ENCODE results near the gene PSMB8.

The PSMB8 gene

GRCh38 chr6:32855467-32856174 is 11.8 kb upstream of the PSMB8 start:
- no peak for DNase-seq

GRCh38 chr6:32854376-32855178 is 10.7 kb upstream of the PSMB8 start:
- DNase-seq = peak; percentile 43

- peak; percentile 93 for DNase-seq
Measured at GRCh38 chr6:32853541-32854375, 9.9 kb upstream of the PSMB8 start, which contains the start of the genes PSMB9 and TAP1. Gene PSMB9 (plus strand): TSS chr6:32854192. CDS start chr6:32854230, 38 bp downstream. Gene TAP1 (minus strand): TSS chr6:32853704. CDS start chr6:32853636, 68 bp downstream.

- DNase-seq = peak; percentile 59
Measured at GRCh38 chr6:32852844-32853540, 9.1 kb upstream of the PSMB8 start.

GRCh38 chr6:32852018-32852843 is 8.4 kb upstream of the PSMB8 start:
- no peak for DNase-seq

- DNase-seq = no peak
Measured at GRCh38 chr6:32851025-32851424, 7.2 kb upstream of the PSMB8 start.

GRCh38 chr6:32849126-32849525 is 5.3 kb upstream of the PSMB8 start:
- no peak for DNase-seq

- no peak for DNase-seq
Measured at GRCh38 chr6:32847795-32848194, 3.9 kb upstream of the PSMB8 start.

- no peak for DNase-seq
Measured at GRCh38 chr6:32847004-32847403, 3.2 kb upstream of the PSMB8 start.

GRCh38 chr6:32845384-32845884 is 1.6 kb upstream of the PSMB8 start:
- DNase-seq = peak; percentile 41

GRCh38 chr6:32844839-32845383 is 1.1 kb upstream of the PSMB8 start:
- DNase-seq = peak; percentile 21

- DNase-seq = no peak
Measured at GRCh38 chr6:32843331-32843978, 392 bp downstream of the PSMB8 start.

- no peak for DNase-seq
Measured at GRCh38 chr6:32842690-32843089, 1.2 kb downstream of the PSMB8 start.

GRCh38 chr6:32842021-32842650 is 1.7 kb downstream of the PSMB8 start:
- DNase-seq = no peak

- no peak for DNase-seq
Measured at GRCh38 chr6:32840604-32841246, 3.1 kb downstream of the PSMB8 start.

GRCh38 chr6:32839356-32839755 is 4.5 kb downstream of the PSMB8 start:
- DNase-seq = no peak

GRCh38 chr6:32838114-32838958 is 5.5 kb downstream of the PSMB8 start, which contains the start of gene TAP2:
Gene TAP2 (minus strand): TSS chr6:32838739. CDS start chr6:32838233, 506 bp downstream.
- peak; percentile 99 for DNase-seq

GRCh38 chr6:32837651-32838113 is 6.2 kb downstream of the PSMB8 start:
- no peak for DNase-seq

All from activated CD4-positive, alpha-beta T cell treated with anti-CD3 and anti-CD28 coated beads, Interleukin-2, amount 50 U/mL, for 1 hour (primary cell).